Caco-2 (cell line): ENCODE data around the gene PSMB9. TPM values are rescaled to one million over a fixed set of nuclear protein-coding genes. Genes with fewer than 3 reads are reported as not detected.
A peak's percentile ranks its signal among the peaks of the same experiment; 100 is the strongest.
"Not testable (repeated sequence)": the region's sequence is repeated elsewhere in the genome, so short reads cannot be mapped to it uniquely, and the experiment has no call there.

Experiments used
- Bru-seq: library from RNA; stranded (reverse); fragments of 400-500 nt; gene quantifications from one replicate; lab custom pipeline; 2021; lab: Mats Ljungman, UMichigan
- BruChase-seq, 2 experiments: library from RNA; stranded (reverse); fragments of 400-500 nt; gene quantifications; one replicate each; lab custom pipeline; 2021; lab: Mats Ljungman, UMichigan
- BruUV-seq: library from RNA; stranded (reverse); fragments of 400-500 nt; replicated peaks from 2 replicates; lab custom pipeline; 2021; lab: Mats Ljungman, UMichigan
- CTCF ChIA-PET: fragments of 300-600 bp; sonication (Branson Sonifier 250); formaldehyde crosslinking; loops from one replicate; lab custom pipeline; 2022; ENCODE audit warnings: antibody characterized with exemption; lab: Charles Lee
- POLR2A ChIA-PET: fragments of 300-600 bp; sonication (Branson Sonifier 250); formaldehyde crosslinking; loops from one replicate; lab custom pipeline; 2022; ENCODE audit warnings: antibody characterized with exemption; lab: Charles Lee
- DNase-seq, 2 experiments: peaks; one replicate each; pipeline versions ENCODE4 v3.0.0 to v3.0.0-alpha.2; 2020 to 2022
- H3K27me3 ChIP-seq: replicated peaks from 2 replicates; pipeline ENCODE4 v1.6.0; 2011; ENCODE audit warnings: low read length; ENCODE audit not compliant: control insufficient read depth, insufficient read depth
- H3K36me3 ChIP-seq: 2 replicates; pipeline ENCODE4 v1.5.1; 2011; ENCODE audit warnings: low read length; ENCODE audit not compliant: control insufficient read depth, insufficient read depth
- H3K4me1 ChIP-seq: fragments of 250-450 bp; sonication (Bioruptor Pico); 2 replicates; pipeline ENCODE4 v1.5.1; 2020; ENCODE audit warnings: mild to moderate bottlenecking
- H3K4me3 ChIP-seq: 2 replicates; pipeline ENCODE4 v1.5.1; 2011; ENCODE audit warnings: low read depth, mild to moderate bottlenecking, control low read depth, low read length
- H3K9me3 ChIP-seq: fragments of 250-450 bp; sonication (Bioruptor Pico); 2 replicates; pipeline ENCODE4 v1.5.1; 2020; ENCODE audit warnings: mild to moderate bottlenecking, moderate library complexity
- H3K27ac Mint-ChIP-seq: one replicate; pipeline ENCODE4 v1.8.0; 2022; ENCODE audit warnings: mixed read lengths; ENCODE audit not compliant: unreplicated experiment
- H3K27me3 Mint-ChIP-seq: one replicate; pipeline ENCODE4 v1.8.0; 2022; ENCODE audit warnings: mixed read lengths; ENCODE audit not compliant: insufficient read depth, unreplicated experiment
- H3K36me3 Mint-ChIP-seq: one replicate; pipeline ENCODE4 v1.8.0; 2022; ENCODE audit warnings: mild to moderate bottlenecking, mixed read lengths; ENCODE audit not compliant: insufficient read depth, unreplicated experiment
- H3K4me1 Mint-ChIP-seq: one replicate; pipeline ENCODE4 v1.8.0; 2022; ENCODE audit warnings: low read depth, mixed read lengths; ENCODE audit not compliant: unreplicated experiment
- H3K4me3 Mint-ChIP-seq: one replicate; pipeline ENCODE4 v1.8.0; 2022; ENCODE audit warnings: mild to moderate bottlenecking, moderate library complexity, mixed read lengths; ENCODE audit not compliant: unreplicated experiment
- H3K9me3 Mint-ChIP-seq: one replicate; pipeline ENCODE4 v1.8.0; 2022; ENCODE audit warnings: mixed read lengths; ENCODE audit not compliant: unreplicated experiment
- intact Hi-C: fragments of 100-400 bp; cut with micrococcal nuclease; formaldehyde crosslinking; loops from one replicate; pipeline ENCODE4 v1.10.0; 2022; ENCODE audit not compliant: unreplicated experiment
- long read RNA-seq: library from polyadenylated mRNA; stranded (forward); transcript quantifications from one replicate; pipeline ENCODE4 v2.0.0, GENCODE V29; 2022
- total RNA-seq: library from RNA; stranded (reverse); gene quantifications from 2 replicates; pipeline ENCODE4 v1.2.3, GENCODE V29; 2022
- TF ChIP-seq, protein P1 (sequence below), 2 experiments: fragments of 200-600 bp in 1 of 2; IDR thresholded peaks; 1 replicate in 1 of 2; 2 replicates in 1 of 2; pipeline versions ENCODE4 v1.5.1 to v1.8.0; 2011 to 2022; ENCODE audit warnings: antibody characterized with exemption in 1 of 2, control low read depth in 1 of 2, inconsistent platforms in 1 of 2, low read depth in 1 of 2, low read length in 1 of 2, mild to moderate bottlenecking in 1 of 2, moderate library complexity in 1 of 2; ENCODE audit not compliant: insufficient read depth in 1 of 2, severe bottlenecking in 1 of 2, unreplicated experiment in 1 of 2

PSMB9 gene
- 1.3 TPM in 1 of 2 replicates, not detected in the other for total RNA-seq
- Bru-seq, nascent RNA: not detected
- BruChase-seq, experiment 1, labeled RNA remaining after a 2-hour chase: percentile 8 among the genes with signal in this experiment
- percentile 10 among the genes with signal in this experiment for BruChase-seq, experiment 2, labeled RNA remaining after a 6-hour chase
- long read RNA-seq, partial matches to known transcripts: 2 of 3 reads
- long read RNA-seq, other reads (novel, unspliced or antisense): 0 of 3 reads

DNA sequence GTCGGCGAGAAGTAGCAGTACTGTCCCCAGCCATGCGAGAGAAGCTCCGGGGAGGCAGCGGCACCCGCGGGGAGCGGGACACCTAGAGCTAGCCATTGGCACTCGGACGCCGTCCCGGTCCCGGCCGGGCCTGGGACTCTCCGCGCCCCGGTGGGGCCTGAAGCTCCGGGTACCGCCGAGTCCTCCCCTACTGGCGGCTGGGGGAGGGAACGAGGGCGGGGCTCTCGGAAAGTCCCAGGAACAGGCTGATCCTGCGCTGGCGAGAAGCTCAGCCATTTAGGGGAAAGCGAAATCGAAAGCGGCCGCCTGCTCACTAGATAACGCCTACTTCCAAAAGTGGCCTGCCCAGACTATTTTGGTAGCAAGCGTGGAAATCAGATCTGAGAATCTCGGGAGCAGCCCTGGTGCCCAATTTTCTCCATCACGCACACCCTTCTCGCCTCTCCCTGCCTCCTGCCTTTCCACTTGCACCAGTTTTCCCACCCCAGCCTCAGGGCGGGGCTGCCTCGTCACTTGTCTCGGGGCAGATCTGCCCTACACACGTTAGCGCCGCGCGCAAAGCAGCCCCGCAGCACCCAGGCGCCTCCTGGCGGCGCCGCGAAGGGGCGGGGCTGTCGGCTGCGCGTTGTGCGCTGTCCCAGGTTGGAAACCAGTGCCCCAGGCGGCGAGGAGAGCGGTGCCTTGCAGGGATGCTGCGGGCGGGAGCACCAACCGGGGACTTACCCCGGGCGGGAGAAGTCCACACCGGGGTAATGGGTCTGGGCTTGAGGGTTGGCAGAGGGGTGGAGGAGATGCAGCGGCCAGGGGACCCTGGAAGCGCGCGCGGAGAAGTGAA, at the start of gene PSMB9, which contains the start of gene TAP1:
TSS of gene PSMB9 (plus strand) at position 652 of the 835 bp plus-strand sequence. CDS start at position 690, 38 bp downstream.
TSS of gene TAP1 (minus strand) at position 164 of the 835 bp plus-strand sequence. CDS start at position 96, 68 bp downstream.
- Histone ChIP-seq H3K27me3 (peaks cover 1% of the 10 kb centered on the region), H3K9me3 (no peaks in the 10 kb centered on the region), H3K36me3 (no peaks in the 10 kb centered on the region), H3K4me1 (peaks cover 6% of the 10 kb centered on the region; the same call in 1 of the 2 replicates), H3K4me3 (peak within 1 kb of the TSS; percentile 46)
- Mint-ChIP-seq H3K27ac (peak within 1 kb of the TSS; percentile 73), H3K36me3 (peaks cover 5% of the 10 kb centered on the region), H3K4me1 (peaks cover 16% of the 10 kb centered on the region), H3K9me3 (no peaks in the 10 kb centered on the region), H3K27me3 (peaks cover 26% of the 10 kb centered on the region), H3K4me3 (peak within 1 kb of the TSS; percentile 88)
- peak; percentile 84 to 90 for DNase-seq
- POLR2A ChIA-PET: interaction anchor here (0.5 to 2.2 kb wide), 6 partner anchors 15 to 491 kb away, joined by 3 to 17 read pairs (median 4); partner anchors contain the start of genes HLA-DQB2 and TAP2
- BruUV-seq: no TSS peak
- TF ChIP-seq, protein P1, sequence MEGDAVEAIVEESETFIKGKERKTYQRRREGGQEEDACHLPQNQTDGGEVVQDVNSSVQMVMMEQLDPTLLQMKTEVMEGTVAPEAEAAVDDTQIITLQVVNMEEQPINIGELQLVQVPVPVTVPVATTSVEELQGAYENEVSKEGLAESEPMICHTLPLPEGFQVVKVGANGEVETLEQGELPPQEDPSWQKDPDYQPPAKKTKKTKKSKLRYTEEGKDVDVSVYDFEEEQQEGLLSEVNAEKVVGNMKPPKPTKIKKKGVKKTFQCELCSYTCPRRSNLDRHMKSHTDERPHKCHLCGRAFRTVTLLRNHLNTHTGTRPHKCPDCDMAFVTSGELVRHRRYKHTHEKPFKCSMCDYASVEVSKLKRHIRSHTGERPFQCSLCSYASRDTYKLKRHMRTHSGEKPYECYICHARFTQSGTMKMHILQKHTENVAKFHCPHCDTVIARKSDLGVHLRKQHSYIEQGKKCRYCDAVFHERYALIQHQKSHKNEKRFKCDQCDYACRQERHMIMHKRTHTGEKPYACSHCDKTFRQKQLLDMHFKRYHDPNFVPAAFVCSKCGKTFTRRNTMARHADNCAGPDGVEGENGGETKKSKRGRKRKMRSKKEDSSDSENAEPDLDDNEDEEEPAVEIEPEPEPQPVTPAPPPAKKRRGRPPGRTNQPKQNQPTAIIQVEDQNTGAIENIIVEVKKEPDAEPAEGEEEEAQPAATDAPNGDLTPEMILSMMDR (IDR thresholded peaks at IDR 0.05; ENCODE audit: insufficient read depth in 1 of 2, low read depth in 1 of 2, low read length in 1 of 2, severe bottlenecking in 1 of 2, unreplicated experiment in 1 of 2): peak; percentile 65 to 85
- CTCF ChIA-PET: interaction anchor here (0.6 to 3.6 kb wide), 10 partner anchors 8 to 723 kb away, joined by 3 to 79 read pairs (median 4); partner anchors contain the start of genes PSMB8 and TAP2
- intact Hi-C loops: loop anchor here (1.0 kb wide), 2 partner anchors 9 to 15 kb away; partner anchors contain the start of genes PSMB8 and TAP2

DNA sequence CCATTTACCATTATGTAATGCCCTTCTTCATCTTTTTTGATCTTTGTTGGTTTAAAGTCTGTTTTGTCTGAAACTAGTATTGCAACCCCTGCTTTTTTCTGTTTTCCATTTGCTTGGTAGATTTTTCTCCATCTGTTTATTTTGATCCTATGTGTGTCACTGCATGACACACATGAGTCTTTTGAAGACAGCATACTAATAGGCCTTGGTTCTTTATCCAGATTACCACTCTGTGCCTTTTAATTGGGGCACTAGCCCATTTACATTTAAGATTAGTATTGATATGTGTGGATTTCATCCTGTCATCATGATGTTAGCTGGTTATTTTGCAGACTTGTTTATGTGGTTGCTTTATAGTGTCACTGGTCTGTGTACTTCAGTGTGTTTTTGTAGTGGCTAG, 48.6 kb upstream of the PSMB9 start:
- CTCF ChIA-PET: not testable (repeated sequence)

DNA sequence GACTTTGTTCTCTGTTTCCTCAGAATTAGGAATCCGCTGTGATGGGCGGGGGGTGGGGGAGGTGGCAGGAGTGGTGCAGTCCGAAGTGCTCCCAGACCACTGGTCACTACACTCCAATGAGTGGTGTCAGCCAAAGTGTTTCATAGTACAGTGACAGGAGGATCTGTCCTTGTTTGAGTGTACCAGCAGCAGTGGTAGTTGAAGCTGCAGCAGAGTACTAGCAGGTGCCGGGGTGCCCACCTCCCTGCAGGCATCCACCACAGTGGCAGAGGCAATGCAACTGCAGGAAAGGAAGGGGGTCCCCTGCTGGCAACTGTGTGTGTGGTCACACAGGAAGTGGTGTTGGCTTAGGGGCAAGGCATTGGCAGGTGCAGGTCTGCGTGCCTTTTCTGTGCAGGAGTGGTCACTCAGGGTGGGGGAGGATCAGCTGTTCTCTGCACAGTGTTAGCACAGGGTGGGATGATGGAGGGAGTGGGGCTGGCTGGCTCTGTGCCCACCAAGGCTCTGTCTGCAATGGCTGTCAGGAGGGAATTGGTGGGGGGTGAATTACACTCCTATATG, 46.9 kb upstream of the PSMB9 start:
- no peak overlapping the region for H3K27ac Mint-ChIP-seq

More for the DNA sequence above, 48.6 kb upstream of the PSMB9 start:
- peaks cover 17% of the 10 kb centered on the region for H3K27me3 Mint-ChIP-seq
- H3K9me3 Mint-ChIP-seq, H3K27ac Mint-ChIP-seq, H3K27me3 ChIP-seq, H3K36me3 ChIP-seq, POLR2A ChIA-PET, H3K4me1 Mint-ChIP-seq, intact Hi-C loops, DNase-seq, H3K4me3 Mint-ChIP-seq, H3K36me3 Mint-ChIP-seq, H3K4me1 ChIP-seq, BruUV-seq, H3K9me3 ChIP-seq, H3K4me3 ChIP-seq: not testable (repeated sequence)

More for the DNA sequence above, 46.9 kb upstream of the PSMB9 start:
- H3K36me3 ChIP-seq: no peaks in the 10 kb centered on the region
- no peaks in the 10 kb centered on the region for H3K4me1 ChIP-seq
- no peak for DNase-seq
- intact Hi-C loops: no loop called here
- Mint-ChIP-seq H3K4me1 (no peaks in the 10 kb centered on the region), H3K4me3 (no peak overlapping the region), H3K9me3 (no peaks in the 10 kb centered on the region), H3K27me3 (peaks cover 15% of the 10 kb centered on the region), H3K36me3 (no peaks in the 10 kb centered on the region)
- BruUV-seq: no TSS peak
- H3K4me3 ChIP-seq: no peak overlapping the region
- ChIA-PET POLR2A (no interaction called here), CTCF (interaction anchor here (0.6 kb wide), 1 partner anchor 61 kb away, joined by 3 read pairs; no protein-coding TSS in a partner anchor)
- 0 out of 2 replicates have a peak, but pooled peaks cover 2% of the 10 kb centered on the region for H3K9me3 ChIP-seq
- TF ChIP-seq, protein P1 (IDR thresholded peaks at IDR 0.05; ENCODE audit: insufficient read depth in 1 of 2, low read depth in 1 of 2, low read length in 1 of 2, severe bottlenecking in 1 of 2, unreplicated experiment in 1 of 2): no peak
- no peaks in the 10 kb centered on the region for H3K27me3 ChIP-seq
